ENCODE results near the gene WWOX.

Gene WWOX

GRCh38 chr16:78882150-78882549 is 782.7 kb downstream of the WWOX start:
- TF ChIP-seq CSRNP3 (CRISPR knock-in tag; IDR thresholded peaks at IDR 0.05) (no peak), ZFP3 (CRISPR knock-in tag; IDR thresholded peaks at IDR 0.05) (no peak), ZC3H10 (CRISPR knock-in tag; IDR thresholded peaks at IDR 0.05) (no peak), RARB (CRISPR knock-in tag; IDR thresholded peaks at IDR 0.05) (no peak)
- ATAC-seq, result no peak

GRCh38 chr16:78882751-78883150 is 783.3 kb downstream of the WWOX start:
- TF ChIP-seq ZNF565 (CRISPR knock-in tag; conservative IDR thresholded peaks at IDR 0.05; ENCODE audit: low read depth), result no peak
- TF ChIP-seq ZFP3 (CRISPR knock-in tag; IDR thresholded peaks at IDR 0.05), result no peak
- TF ChIP-seq CSDC2 (CRISPR knock-in tag; IDR thresholded peaks at IDR 0.05), result no peak
- TF ChIP-seq ISL1 (CRISPR knock-in tag; IDR thresholded peaks at IDR 0.05), result no peak
- no peak for TF ChIP-seq RARB (CRISPR knock-in tag; IDR thresholded peaks at IDR 0.05)
- no peak for TF ChIP-seq OSR1 (CRISPR knock-in tag; IDR thresholded peaks at IDR 0.05)
- TF ChIP-seq BACH2 (CRISPR knock-in tag; IDR thresholded peaks at IDR 0.05; ENCODE audit: borderline replicate concordance), result no peak
- no peak for TF ChIP-seq POU6F1 (CRISPR knock-in tag; IDR thresholded peaks at IDR 0.05; ENCODE audit: borderline replicate concordance, low read depth)
- no peak for ATAC-seq

- TF ChIP-seq OSR1 (CRISPR knock-in tag; IDR thresholded peaks at IDR 0.05) (no peak), GLIS3 (CRISPR knock-in tag; IDR thresholded peaks at IDR 0.05) (no peak), SNAI2 (CRISPR knock-in tag; IDR thresholded peaks at IDR 0.05) (no peak), RARB (CRISPR knock-in tag; IDR thresholded peaks at IDR 0.05) (no peak)
- ATAC-seq, result no peak
These were observed 784.8 kb downstream of the WWOX start for GRCh38 chr16:78884204-78884603.

GRCh38 chr16:78889346-78889745 is 789.9 kb downstream of the WWOX start:
- TF ChIP-seq CSDC2 (CRISPR knock-in tag; IDR thresholded peaks at IDR 0.05) (no peak), PATZ1 (CRISPR knock-in tag; IDR thresholded peaks at IDR 0.05; ENCODE audit: borderline replicate concordance) (no peak)
- ATAC-seq, result no peak

- ATAC-seq, result no peak
- no peak for TF ChIP-seq BACH2 (CRISPR knock-in tag; IDR thresholded peaks at IDR 0.05; ENCODE audit: borderline replicate concordance)
- TF ChIP-seq SNAI2 (CRISPR knock-in tag; IDR thresholded peaks at IDR 0.05), result no peak
- TF ChIP-seq OSR1 (CRISPR knock-in tag; IDR thresholded peaks at IDR 0.05), result no peak
- TF ChIP-seq CSDC2 (CRISPR knock-in tag; IDR thresholded peaks at IDR 0.05), result no peak
- TF ChIP-seq ESRRG (CRISPR knock-in tag; IDR thresholded peaks at IDR 0.05), result no peak
- no peak for TF ChIP-seq GLIS3 (CRISPR knock-in tag; IDR thresholded peaks at IDR 0.05)
- no peak for TF ChIP-seq ZNF8 (CRISPR knock-in tag; IDR thresholded peaks at IDR 0.05)
These were observed 791.0 kb downstream of the WWOX start for GRCh38 chr16:78890373-78890895.

- ATAC-seq, result no peak
- no peak for TF ChIP-seq ZC3H10 (CRISPR knock-in tag; IDR thresholded peaks at IDR 0.05)
- TF ChIP-seq TSHZ2 (CRISPR knock-in tag; IDR thresholded peaks at IDR 0.05), result no peak
These were observed 793.7 kb downstream of the WWOX start for GRCh38 chr16:78892951-78893733.

Data from SK-N-SH treated with all-trans-retinoic acid at 6 μM for 48 hours (cell line).